ENCODE results near the gene MKKS. TPM values are rescaled to one million over a fixed set of nuclear protein-coding genes. Genes with fewer than 3 reads are reported as not detected.

Gene MKKS
- total RNA-seq: 1.3 TPM

DNA sequence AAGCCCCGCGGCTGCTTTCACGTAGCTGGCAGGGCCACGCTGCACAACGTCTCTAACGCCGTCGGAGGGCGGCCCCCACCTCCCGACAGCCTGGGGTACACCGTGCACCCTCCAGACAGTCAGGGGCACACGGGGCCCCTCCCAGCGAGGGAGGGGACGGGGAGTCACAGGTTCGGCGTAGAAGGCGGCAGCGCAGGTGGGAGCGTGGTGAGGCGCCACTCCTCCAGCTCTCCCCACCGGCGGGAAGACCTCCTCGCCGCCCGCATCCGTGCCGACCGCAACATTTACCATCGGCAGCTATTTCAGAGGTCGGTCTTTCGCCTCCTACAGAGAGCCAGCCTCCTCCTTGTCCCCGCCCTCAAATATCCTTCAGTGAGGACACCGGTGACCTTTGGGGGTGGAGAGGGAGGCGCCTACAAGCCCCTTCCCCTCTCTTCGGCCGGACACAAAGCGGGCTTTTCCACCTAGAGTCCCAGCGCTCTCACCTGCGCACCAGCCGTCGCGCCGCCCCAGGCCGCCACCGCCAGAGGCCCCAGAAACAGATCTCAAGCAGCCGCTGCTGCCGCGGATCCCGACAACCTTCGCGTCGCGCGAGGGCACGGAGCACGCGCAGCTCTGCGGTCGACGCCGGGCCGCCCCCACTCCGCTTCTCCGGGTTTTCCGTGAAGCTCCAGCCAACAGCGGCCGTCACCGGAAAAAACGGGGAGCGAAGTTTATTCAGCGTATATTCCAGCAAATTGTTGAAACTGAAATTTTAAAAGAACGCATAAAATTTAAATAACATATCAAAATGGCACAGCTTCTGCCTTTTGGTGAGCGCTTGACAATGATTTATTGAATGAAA is at the start of gene MKKS:
TSS of gene MKKS (minus strand) at position 600 of the 844 bp plus-strand sequence. CDS start 20,708 bp downstream, outside the sequence.
- H3K4me1 ChIP-seq (ENCODE audit: insufficient read depth, low read length): peaks cover 39% of the 10 kb centered on the region
- H3K4me3 ChIP-seq (ENCODE audit: low read length): peak within 1 kb of the TSS; percentile 88
- H3K9me3 ChIP-seq (ENCODE audit: low read depth, low read length): no peaks in the 10 kb centered on the region
- no peaks in the 10 kb centered on the region for H3K27me3 ChIP-seq (ENCODE audit: insufficient read depth, low read length)

- Histone ChIP-seq H3K4me1 (ENCODE audit: insufficient read depth, low read length) (peaks cover 16% of the 10 kb centered on the region), H3K4me3 (ENCODE audit: low read length) (no peak overlapping the region), H3K27me3 (ENCODE audit: insufficient read depth, low read length) (no peaks in the 10 kb centered on the region), H3K9me3 (ENCODE audit: low read depth, low read length) (no peaks in the 10 kb centered on the region)
Observed at GRCh38 chr20:10483691-10484090, 49.7 kb upstream of the MKKS start.

GRCh38 chr20:10481676-10482075 is 47.7 kb upstream of the MKKS start:
- H3K9me3 ChIP-seq (ENCODE audit: low read depth, low read length): no peaks in the 10 kb centered on the region
- no peak overlapping the region for H3K4me3 ChIP-seq (ENCODE audit: low read length)
- H3K4me1 ChIP-seq (ENCODE audit: insufficient read depth, low read length): no peaks in the 10 kb centered on the region
- H3K27me3 ChIP-seq (ENCODE audit: insufficient read depth, low read length): no peaks in the 10 kb centered on the region

DNA sequence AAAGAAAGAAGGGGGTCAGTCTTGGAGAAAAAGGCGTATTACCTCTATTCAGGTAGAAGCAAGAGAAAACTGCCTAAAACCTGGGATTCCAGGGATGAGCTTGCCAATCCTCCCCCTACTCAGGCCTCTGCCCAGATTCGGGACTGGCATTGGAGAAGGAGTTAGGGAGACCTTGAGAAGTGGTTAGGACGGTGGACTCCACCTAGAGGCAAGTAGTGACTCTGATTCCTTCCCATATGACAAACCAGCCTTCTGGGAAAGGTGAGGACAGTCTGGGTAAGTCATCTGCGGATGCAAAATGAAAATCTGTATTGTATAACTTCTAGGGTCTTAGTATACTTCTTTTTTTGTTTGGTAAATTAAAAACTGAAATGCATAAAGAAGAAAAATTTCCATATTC is 44.9 kb upstream of the MKKS start:
- H3K4me1 ChIP-seq (ENCODE audit: insufficient read depth, low read length): peaks cover 26% of the 10 kb centered on the region
- H3K9me3 ChIP-seq (ENCODE audit: low read depth, low read length): no peaks in the 10 kb centered on the region
- H3K27me3 ChIP-seq (ENCODE audit: insufficient read depth, low read length): no peaks in the 10 kb centered on the region
- no peak overlapping the region for H3K4me3 ChIP-seq (ENCODE audit: low read length)

- Histone ChIP-seq H3K27me3 (ENCODE audit: insufficient read depth, low read length) (no peaks in the 10 kb centered on the region), H3K9me3 (ENCODE audit: low read depth, low read length) (no peaks in the 10 kb centered on the region), H3K4me1 (ENCODE audit: insufficient read depth, low read length) (peaks cover 29% of the 10 kb centered on the region), H3K4me3 (ENCODE audit: low read length) (no peak overlapping the region)
Observed at GRCh38 chr20:10478205-10478604, 44.2 kb upstream of the MKKS start.

GRCh38 chr20:10476319-10476724 is 42.3 kb upstream of the MKKS start:
- no peak overlapping the region for H3K4me3 ChIP-seq (ENCODE audit: low read length)
- no peaks in the 10 kb centered on the region for H3K27me3 ChIP-seq (ENCODE audit: insufficient read depth, low read length)
- H3K4me1 ChIP-seq (ENCODE audit: insufficient read depth, low read length): peaks cover 29% of the 10 kb centered on the region
- H3K9me3 ChIP-seq (ENCODE audit: low read depth, low read length): no peaks in the 10 kb centered on the region

DNA sequence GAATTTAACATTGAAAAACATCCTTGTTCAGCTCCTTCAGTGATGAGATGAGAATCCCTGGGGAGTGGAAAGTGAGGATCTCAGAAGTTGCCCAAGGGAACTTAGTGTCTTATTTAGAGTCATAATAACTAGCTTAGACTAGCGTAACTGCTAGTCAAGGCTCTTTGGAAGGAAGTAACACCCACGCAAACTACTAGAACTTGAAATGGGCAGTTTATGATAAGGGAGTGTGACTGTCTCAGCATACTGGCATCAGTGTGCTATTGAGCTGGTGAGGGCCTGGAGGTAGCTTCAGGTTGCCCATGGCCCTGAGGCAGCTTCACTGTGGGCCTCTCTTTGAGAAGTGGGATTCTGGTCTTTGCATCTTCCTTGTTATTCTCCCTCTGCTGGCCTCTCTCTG is 41.2 kb upstream of the MKKS start:
- H3K27me3 ChIP-seq (ENCODE audit: insufficient read depth, low read length): no peaks in the 10 kb centered on the region
- peaks cover 31% of the 10 kb centered on the region for H3K4me1 ChIP-seq (ENCODE audit: insufficient read depth, low read length)
- no peak overlapping the region for H3K4me3 ChIP-seq (ENCODE audit: low read length)
- H3K9me3 ChIP-seq (ENCODE audit: low read depth, low read length): no peaks in the 10 kb centered on the region

DNA sequence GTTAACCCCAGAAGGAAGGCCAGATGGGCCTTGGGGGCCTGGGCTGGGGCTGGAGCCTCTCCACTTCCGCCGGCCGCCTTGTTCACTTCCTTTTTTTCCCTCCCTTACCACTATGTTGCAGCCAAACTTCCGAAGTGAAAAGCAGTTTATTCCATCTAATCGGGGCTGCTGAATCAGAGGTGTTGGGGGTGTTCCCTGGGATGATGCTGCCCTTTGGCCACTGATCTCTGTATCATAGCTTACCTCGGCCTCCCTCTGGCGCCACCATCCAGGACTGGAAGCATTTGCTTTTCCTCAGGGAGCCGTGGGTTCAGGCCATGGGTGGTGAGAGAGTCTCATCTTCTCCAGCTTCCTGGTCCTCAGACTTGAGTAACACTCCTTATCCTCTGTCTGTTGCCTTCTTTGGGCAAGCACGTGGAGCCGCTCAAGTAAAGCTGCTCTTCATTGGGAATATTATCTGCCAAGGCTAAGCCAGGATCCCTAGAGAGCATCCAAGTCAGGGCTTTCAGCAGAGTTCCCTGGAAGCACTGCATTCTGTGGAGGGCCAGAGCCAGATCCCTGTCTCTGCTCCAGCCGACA is 40.7 kb upstream of the MKKS start:
- Histone ChIP-seq H3K4me1 (ENCODE audit: insufficient read depth, low read length) (peaks cover 36% of the 10 kb centered on the region), H3K27me3 (ENCODE audit: insufficient read depth, low read length) (no peaks in the 10 kb centered on the region), H3K9me3 (ENCODE audit: low read depth, low read length) (no peaks in the 10 kb centered on the region), H3K4me3 (ENCODE audit: low read length) (no peak overlapping the region)

DNA sequence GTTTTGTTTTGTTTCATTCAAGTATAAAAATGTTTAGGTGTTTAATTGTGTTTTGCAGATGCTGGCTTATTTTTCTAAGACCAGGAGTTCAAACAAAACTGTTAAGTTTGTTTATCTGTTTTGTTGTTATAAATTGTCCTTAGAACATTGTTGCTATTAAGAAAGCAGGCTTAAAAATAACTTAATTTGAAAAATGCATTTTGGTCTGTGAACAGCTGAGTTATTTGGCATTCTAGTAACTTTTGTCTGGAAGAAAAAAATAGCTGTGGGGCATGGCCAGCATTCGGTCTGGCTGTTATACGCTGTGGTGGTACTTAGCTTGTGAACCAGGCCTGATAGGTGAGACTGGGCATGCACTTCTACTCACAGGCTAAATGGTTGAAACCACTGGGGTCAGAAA is 38.8 kb upstream of the MKKS start:
- H3K4me1 ChIP-seq (ENCODE audit: insufficient read depth, low read length): peaks cover 45% of the 10 kb centered on the region
- H3K4me3 ChIP-seq (ENCODE audit: low read length): no peak overlapping the region
- no peaks in the 10 kb centered on the region for H3K9me3 ChIP-seq (ENCODE audit: low read depth, low read length)
- no peaks in the 10 kb centered on the region for H3K27me3 ChIP-seq (ENCODE audit: insufficient read depth, low read length)

GRCh38 chr20:10470276-10470675 is 36.3 kb upstream of the MKKS start:
- Histone ChIP-seq H3K4me3 (ENCODE audit: low read length) (no peak overlapping the region), H3K4me1 (ENCODE audit: insufficient read depth, low read length) (peaks cover 32% of the 10 kb centered on the region), H3K9me3 (ENCODE audit: low read depth, low read length) (no peaks in the 10 kb centered on the region), H3K27me3 (ENCODE audit: insufficient read depth, low read length) (no peaks in the 10 kb centered on the region)

- H3K27me3 ChIP-seq (ENCODE audit: insufficient read depth, low read length): no peaks in the 10 kb centered on the region
- peaks cover 25% of the 10 kb centered on the region for H3K4me1 ChIP-seq (ENCODE audit: insufficient read depth, low read length)
- H3K9me3 ChIP-seq (ENCODE audit: low read depth, low read length): no peaks in the 10 kb centered on the region
- H3K4me3 ChIP-seq (ENCODE audit: low read length): no peak overlapping the region
Observed at GRCh38 chr20:10469599-10469998, 35.6 kb upstream of the MKKS start.

- Histone ChIP-seq H3K4me3 (ENCODE audit: low read length) (no peak overlapping the region), H3K4me1 (ENCODE audit: insufficient read depth, low read length) (peaks cover 20% of the 10 kb centered on the region), H3K9me3 (ENCODE audit: low read depth, low read length) (no peaks in the 10 kb centered on the region), H3K27me3 (ENCODE audit: insufficient read depth, low read length) (no peaks in the 10 kb centered on the region)
Observed at GRCh38 chr20:10469056-10469455, 35.0 kb upstream of the MKKS start.

- H3K4me1 ChIP-seq (ENCODE audit: insufficient read depth, low read length): peaks cover 16% of the 10 kb centered on the region
- no peaks in the 10 kb centered on the region for H3K27me3 ChIP-seq (ENCODE audit: insufficient read depth, low read length)
- peaks cover 5% of the 10 kb centered on the region for H3K9me3 ChIP-seq (ENCODE audit: low read depth, low read length)
- H3K4me3 ChIP-seq (ENCODE audit: low read length): no peak overlapping the region
Observed at GRCh38 chr20:10468340-10468845, 34.4 kb upstream of the MKKS start.

DNA sequence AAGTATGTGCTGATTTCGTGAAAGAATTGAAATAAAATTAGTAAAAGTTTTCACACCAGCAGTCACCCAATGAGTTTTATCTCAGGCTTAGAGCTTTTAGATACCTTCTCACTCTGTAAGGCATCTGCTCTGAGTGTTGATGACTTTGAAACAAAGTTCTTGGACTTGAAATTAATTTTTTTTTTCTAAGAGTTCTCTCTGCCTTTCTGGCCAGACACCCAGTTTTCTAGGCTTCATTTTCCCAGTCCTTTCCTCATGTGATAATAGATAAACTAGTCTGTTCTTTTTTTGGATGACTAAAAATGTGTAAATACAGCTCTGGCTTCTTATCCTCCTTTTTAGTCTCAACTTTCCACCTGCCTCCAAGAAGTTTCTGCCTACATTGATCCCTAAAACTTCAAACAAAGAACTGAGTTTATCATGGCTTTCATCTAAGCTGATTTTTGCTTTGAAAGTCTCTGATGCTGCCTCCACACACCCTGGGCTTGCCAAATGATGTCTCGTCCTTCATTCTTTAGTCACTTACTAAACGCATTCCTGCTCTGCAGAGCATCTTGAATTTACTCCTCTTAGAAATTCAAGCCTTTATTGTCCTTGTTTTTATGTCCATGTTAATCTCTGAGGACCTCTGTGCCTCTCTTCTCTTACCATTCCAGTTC is 33.8 kb upstream of the MKKS start:
- H3K4me1 ChIP-seq (ENCODE audit: insufficient read depth, low read length): peaks cover 16% of the 10 kb centered on the region
- peaks cover 6% of the 10 kb centered on the region for H3K9me3 ChIP-seq (ENCODE audit: low read depth, low read length)
- H3K4me3 ChIP-seq (ENCODE audit: low read length): no peak overlapping the region

GRCh38 chr20:10466855-10467254 is 32.8 kb upstream of the MKKS start:
- peaks cover 6% of the 10 kb centered on the region for H3K9me3 ChIP-seq (ENCODE audit: low read depth, low read length)
- H3K4me1 ChIP-seq (ENCODE audit: insufficient read depth, low read length): peaks cover 16% of the 10 kb centered on the region
- H3K4me3 ChIP-seq (ENCODE audit: low read length): no peak overlapping the region
- no peaks in the 10 kb centered on the region for H3K27me3 ChIP-seq (ENCODE audit: insufficient read depth, low read length)

More for the DNA sequence above, 33.8 kb upstream of the MKKS start:
- no peaks in the 10 kb centered on the region for H3K27me3 ChIP-seq (ENCODE audit: insufficient read depth, low read length)
